HS-5 (cell line): ENCODE results near the gene CUX1.
"Not testable (repeated sequence)": the region's sequence is repeated elsewhere in the genome, so short reads cannot be mapped to it uniquely, and the experiment has no call there.

Source experiments
- DNase-seq: peaks from one replicate; pipeline ENCODE4 v3.0.0-alpha.2; 2012; ENCODE audit warnings: low read depth

The CUX1 gene

GRCh38 chr7:102006695-102007094, 189.3 kb downstream of the CUX1 start:
- no peak for DNase-seq

DNA sequence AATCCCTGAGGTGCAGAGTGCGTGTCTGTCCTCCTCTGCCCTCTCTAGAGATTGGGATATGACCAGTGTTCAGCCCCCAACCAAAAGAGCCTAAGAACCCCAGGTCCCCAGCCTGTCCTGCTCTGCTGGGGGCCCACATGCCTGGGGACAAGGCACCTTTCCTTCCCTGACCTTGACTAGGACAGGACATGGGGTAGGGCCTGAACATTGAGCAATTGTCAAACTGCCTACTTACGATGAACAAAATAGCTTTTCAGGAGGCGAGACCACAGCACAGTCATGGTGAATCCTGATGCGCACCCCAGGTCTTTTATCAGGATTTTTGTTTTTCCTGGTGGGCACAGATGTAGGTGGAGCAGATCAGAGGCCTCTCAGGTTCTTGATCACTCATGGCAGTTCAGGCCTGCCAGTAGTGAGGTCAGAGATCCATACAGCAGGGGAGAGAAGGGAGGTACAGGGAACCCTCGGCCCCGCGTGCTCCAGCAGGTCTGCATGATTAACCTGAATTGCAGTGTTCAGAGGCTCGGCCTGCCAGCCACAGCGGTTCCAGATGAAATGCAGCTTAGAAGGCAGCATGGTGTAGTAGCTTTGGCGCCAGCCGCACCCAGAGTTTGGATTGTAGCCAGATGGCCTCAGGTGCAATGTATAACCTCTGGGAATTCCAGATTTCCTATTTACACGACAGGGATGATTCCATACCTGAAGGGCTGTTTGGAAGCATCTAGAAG, 191.3 kb downstream of the CUX1 start:
- DNase-seq = no peak

GRCh38 chr7:102009628-102010027, 192.2 kb downstream of the CUX1 start:
- no peak for DNase-seq

DNA sequence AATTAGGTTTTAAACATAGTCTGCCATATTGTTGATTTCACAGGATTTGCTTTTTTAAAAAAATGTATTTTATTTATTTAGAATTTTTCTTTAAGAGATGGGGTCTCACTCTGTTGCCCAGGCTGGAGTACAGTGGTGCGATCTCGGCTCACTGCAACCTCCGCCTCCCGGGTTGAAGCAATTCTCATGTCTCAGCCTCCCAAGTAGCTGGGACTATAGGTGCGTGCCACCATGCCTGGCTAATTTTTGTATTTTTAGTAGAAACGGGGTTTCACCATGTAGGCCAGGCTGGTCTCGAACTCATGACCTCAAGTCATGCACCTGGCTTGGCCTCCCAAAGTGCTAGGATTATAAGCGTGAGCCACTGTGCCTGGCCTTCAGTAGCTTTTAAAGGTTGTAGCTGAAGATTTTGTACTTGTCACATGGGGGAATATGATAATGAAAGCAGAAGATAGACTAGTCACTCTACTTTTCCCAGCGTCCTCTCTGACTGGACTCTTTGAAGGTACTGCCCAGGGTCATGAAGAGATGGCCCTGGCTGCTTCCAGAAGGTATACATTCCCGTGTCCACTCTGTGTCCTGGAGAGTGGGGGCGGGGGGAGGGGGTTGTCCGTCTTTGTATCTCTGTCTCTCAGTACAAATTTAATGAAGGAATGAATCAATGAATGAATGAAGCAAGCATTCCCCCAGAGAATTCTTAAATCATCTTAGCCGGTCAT, 194.8 kb downstream of the CUX1 start:
- not testable (repeated sequence) for DNase-seq

- DNase-seq = no peak
Observed at GRCh38 chr7:102012941-102013461, 195.6 kb downstream of the CUX1 start.

DNA sequence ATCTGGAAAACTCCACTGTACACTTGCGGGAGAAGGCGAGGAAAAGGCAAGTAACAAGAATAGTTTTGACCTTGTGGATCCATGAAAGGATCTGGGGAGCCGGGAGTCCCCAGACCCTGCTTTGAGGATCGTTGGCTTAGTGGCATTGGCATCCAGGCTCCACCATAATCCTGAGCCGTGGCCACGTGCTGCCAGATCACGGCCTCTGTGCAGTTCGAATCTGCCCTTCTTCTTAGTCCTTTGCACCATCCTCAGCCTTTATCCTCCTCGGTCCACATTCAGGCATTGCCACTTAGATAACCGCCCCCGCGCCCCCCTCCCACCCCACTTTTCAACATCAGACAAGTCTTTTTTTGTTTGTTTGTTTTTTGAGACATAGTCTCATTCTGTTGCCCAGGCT, 201.4 kb downstream of the CUX1 start:
- DNase-seq = no peak

GRCh38 chr7:102019461-102019860, 202.0 kb downstream of the CUX1 start:
- DNase-seq = no peak

- no peak for DNase-seq
Observed at GRCh38 chr7:102021841-102022618, 204.6 kb downstream of the CUX1 start.

- no peak for DNase-seq
Observed at GRCh38 chr7:102024005-102024768, 206.8 kb downstream of the CUX1 start.

DNA sequence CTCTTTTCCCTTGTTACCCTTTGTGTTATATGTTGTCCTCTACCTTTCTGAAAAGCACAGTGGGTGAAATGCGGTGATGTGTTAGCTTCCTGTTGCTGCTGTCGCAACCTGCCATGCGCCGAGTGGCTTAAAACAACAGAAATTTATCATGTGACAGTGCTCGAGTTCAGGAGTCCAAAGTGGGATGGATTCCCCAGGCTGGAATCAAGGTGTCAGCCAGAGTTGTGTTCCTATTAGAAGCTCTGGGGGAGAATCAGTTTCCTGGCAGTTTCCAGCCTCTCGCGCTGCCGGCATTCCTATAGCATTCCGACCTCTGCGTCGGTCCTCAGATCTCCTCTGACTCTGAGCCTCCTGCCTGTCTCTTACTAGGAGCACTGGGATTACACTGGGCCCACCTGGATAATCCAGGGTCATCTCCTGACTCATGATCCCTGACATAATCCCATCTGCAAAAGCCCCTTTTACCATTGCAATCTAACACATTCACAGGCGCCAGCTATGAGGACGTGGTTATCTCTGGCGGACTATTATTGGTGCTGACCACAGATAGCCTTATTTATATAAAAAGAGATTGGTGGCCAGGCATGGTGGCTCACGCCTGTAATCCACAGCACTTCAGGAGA, 207.5 kb downstream of the CUX1 start:
- no peak for DNase-seq

- not testable (repeated sequence) for DNase-seq
Observed at GRCh38 chr7:102025777-102026176, 208.4 kb downstream of the CUX1 start.

GRCh38 chr7:102028206-102028826, 210.9 kb downstream of the CUX1 start:
- DNase-seq = no peak

DNA sequence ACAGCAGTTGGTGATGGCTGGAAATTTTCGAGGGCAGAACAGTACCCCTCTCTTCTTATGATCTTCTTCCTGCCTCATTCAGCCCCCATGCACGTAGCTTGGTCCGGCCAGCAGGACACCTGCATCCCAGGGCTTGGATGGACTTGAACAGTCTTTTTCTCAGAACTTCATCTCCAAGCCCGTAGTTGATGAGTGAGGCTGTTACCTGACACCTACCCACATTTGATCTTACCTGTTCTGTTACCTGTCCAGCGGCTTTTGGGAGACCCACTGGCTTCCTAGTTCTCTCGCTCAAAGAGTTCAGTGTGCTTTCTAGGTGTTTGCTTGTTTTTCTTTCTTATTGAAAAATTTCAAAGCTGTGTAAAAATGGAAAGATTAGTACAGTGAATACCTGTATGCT, 212.2 kb downstream of the CUX1 start:
- no peak for DNase-seq

GRCh38 chr7:102030696-102031095, 213.3 kb downstream of the CUX1 start:
- DNase-seq = no peak

DNA sequence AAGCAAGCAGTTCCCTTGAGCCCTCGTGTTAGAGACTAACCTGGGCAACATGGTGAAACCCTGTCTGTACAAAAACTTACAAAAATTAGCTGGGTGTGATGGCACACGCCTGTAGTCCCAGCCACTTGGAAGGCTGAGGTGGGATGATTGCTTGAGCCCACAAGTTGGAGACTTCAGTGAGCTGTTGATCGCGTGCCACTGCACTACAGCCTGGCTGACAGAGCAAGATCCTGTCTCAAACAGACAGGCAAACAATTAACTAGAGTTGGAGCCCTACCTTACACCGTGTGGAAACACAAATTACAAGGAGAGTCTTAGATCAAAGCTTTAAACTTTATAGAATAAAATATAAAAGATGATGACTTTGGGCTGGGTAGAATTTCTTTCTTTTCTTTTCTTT, 219.5 kb downstream of the CUX1 start:
- no peak for DNase-seq

GRCh38 chr7:102039706-102040105, 222.3 kb downstream of the CUX1 start:
- no peak for DNase-seq

DNA sequence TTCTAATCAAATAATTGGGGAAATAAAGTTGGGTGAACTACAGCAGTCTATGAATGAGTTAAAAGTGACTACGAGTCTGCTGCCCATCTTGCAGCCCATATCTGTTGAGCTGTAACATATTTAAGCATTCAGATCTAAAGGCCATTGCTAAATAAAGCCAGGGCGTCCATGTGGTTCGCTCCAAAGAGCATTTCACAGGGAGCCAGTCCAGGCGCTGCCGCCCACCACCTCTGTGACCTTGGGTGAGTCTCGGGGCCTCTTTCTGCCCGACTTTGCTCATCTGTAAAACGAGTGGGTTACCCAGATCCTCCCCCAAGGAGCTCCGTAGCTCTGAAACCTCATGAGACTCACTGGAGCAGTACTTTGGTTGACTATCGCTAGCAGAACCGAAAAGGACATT, 223.1 kb downstream of the CUX1 start:
- no peak for DNase-seq

GRCh38 chr7:102042016-102042656, 224.7 kb downstream of the CUX1 start:
- no peak for DNase-seq

GRCh38 chr7:102042796-102043195, 225.4 kb downstream of the CUX1 start:
- DNase-seq = not testable (repeated sequence)

GRCh38 chr7:102044641-102044983, 227.2 kb downstream of the CUX1 start:
- no peak for DNase-seq
